GM18502 (cell line): ENCODE data around the gene ALAD.
A peak's percentile ranks its signal among the peaks of the same experiment; 100 is the strongest.

Experiments used
- ATAC-seq: cut with Tn5 transposase; IDR thresholded peaks from one replicate; pipeline ENCODE4 v1.9.1; 2021; ENCODE audit warnings: mild to moderate bottlenecking; ENCODE audit not compliant: unreplicated experiment, poor library complexity

The ALAD gene

DNA sequence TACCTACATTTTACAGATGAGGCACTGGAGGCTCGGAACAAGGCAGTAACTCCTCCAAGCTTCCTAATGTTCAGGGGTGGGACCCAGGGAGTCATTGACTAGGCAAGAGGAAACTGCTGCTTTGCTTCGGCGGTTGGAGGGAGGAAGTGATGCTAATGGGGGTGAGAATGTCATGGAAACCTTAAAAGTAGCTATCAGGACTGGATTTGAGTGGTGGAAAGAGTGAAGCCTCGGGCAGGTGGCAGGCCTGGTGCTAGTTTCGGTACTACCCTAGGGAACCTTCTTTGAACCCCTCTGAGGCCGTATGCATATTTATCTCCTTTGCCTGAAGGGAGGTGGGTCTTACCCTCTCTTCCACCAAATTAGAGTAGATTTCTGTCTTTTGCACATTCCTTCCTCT is 50.1 kb downstream of the ALAD start:
- peak; percentile 43 for ATAC-seq

DNA sequence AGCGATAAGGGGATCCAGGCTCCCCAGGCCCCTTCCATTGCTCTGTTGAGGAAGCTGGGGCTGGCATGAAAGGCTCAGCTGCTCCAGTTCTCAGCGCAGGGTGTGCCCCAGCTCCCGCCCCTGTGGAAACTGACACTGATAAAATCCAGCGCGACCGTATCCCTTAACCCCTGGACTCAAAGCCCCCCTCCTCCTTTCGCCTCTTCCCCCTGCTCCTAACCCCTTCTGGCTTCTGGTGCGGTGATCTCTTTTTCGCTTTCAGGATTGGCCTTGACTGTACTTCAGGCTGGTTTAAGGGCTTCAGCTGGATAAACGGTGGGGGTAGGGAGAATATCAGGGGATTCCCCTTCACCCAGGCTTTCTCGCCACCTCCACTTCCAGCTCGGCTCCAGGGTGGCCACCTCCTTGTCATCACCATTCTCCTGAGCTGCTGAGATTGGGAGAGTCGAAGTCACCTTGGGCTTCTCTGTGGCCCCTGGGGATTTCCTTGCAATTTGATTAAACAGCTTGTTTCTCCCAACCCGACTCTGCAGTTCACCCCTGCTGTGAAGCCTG is 50.9 kb downstream of the ALAD start:
- peak; percentile 7 for ATAC-seq

DNA sequence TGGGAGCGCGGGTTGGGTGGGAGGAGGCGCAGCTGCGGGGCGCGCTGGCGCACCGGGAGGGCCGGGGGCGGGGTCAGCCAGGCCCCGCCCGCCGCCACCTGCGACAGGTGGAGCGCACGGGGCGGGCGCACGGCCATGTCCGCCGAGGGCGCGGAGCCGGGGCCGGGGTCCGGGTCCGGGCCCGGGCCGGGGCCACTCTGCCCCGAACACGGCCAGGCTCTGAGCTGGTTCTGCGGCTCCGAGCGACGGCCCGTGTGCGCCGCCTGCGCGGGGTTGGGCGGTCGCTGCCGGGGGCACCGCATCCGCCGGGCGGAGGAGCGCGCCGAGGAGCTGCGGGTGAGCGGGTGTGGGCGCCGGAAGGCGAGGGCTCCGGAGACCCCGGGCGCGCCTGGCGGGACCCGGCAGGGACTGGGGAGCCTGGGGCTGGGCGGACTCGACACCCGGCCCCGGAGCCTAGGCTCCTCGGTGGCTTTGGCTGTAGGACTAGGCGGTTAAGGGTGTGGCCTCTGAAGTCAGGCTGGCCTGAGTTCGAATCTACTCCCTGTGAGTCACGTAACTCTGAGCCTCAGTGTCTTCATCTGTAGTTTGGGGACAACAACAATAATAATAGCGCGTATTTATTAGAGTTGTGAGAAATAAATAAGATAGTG is 51.5 kb downstream of the ALAD start, which contains the start of gene BSPRY:
TSS of gene BSPRY (plus strand) at position 97 of the 650 bp plus-strand sequence. CDS start at position 136, 39 bp downstream.
- peak; percentile 39 for ATAC-seq

DNA sequence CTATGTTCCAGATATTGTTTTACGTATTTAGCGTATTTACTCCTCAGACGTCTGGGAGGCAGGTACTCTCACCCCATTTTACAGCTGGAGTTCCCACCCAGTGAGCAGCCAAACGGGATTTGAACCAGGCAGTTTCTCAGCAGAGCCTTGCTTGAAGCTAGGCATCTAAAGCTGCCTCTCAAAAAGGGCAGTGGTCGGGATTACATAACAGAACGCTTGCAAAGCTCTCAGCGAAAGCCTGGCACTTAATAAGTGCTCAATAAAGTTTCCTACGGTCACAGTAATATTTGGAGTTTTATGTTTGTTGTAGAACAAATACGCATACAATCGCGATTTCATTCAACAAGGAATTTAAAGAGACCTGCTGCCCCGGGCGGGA is 52.0 kb downstream of the ALAD start:
- ATAC-seq: no peak

DNA sequence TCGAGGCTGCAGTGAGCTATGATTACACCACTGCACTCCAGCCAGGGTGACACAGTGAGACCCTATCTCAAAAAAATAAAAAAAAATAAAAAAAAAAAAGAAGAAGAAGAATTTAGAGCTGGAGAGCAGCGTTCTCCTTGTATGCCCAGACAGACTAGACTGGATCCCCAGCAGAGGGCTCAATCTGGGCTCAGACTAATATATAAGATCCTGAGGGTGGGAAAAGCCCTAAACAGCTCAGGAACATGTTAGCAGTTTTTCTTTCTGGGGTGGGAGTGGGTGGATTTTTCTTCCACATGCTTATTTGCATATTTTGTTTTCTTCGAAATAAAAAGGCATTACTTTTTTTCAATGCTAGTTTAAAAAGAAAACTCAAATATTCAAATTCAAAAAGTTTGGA is 52.6 kb downstream of the ALAD start:
- no peak for ATAC-seq

DNA sequence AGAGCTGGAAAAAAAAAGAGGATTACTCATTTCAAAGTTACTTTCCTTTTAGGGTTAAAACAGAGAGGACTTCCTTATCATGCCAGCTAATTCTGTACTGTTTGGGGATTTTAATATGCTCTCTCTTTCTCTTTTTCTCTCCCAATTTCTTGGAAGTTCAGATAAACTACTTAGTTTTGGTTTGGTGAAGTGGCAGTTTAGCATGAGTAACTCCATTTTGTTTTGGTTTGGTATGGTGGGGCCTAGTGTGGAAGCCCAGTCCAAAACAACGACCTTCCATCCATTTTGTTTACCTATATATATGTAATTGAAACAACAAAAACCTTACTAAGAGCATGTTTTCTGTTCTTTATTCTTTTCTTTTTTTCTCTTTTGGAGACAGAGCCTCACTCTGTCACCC is 55.4 kb downstream of the ALAD start:
- ATAC-seq: no peak

DNA sequence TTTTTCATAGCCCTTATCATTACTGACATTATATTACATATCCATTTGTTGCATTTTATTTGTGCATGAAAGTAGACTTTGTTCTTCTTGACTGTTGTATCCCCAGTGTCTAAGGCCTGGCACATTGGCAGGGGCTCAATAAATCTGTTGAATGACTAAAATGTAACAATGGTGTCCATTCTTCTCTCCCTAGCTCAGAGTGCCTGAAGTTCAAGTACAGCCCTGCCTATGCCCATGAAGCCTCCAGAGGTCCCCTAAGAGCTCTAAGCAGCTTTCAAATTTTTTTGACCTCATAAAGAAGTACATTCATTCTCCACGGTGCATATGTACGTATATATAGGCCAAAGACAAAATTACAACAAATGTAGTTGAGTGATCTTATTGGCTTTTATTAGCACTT is 55.9 kb downstream of the ALAD start:
- no peak for ATAC-seq

DNA sequence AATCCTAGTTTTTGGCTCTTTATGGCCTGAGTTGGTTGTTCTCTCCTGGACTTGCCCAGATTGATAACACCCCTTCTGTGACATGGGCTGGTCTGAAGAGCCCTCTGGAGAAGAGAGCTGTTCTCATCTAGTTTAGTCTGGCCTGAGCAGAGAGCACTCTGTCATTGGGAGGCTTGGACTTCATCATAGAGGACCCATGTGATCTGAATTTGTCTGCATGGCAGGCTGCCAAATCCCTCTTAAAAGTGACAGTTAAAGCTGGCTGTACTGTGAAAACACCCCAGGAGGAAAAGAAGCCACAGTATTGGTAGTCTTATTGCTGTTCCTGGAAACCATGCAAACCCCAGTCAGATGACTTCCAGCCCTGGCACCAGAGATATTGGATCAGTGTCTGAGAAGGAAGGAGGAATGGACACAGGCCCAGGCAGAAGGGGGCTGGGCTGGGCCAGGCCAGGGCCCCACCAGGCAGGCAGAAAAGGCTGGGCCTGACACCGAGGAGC is 57.3 kb downstream of the ALAD start:
- ATAC-seq: no peak

DNA sequence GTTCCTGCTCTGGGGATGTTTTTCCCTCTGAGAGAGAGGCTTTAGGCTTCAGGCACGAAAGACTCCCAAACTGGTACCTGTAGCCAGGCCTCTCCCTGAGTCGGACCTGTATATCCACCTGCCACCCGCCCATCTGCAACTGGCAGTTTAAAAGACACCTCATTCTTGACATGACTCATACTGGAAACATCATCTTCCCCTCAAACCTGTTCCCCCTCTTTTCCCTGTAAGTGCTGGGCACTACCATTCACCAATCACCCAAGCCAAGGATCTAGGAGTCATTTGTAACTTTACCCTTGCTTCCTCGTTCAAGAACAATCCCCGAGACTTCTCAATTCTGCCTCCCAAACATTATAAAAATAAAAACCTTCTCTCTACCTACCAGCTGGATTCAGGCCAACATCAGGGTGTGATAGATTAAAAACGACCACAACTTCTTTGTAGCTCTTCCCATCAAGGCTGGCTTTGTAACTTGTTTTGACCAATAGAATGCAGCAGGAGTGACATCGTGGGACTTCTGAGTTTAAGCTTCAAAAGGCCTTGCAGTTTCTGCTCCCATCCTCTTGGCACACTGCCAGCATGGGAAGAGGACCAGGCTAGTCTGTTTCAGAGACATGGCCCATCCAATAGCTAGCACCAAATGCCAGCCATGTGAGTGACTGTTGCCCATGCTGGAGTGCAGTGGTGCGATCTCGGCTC is 59.2 kb downstream of the ALAD start:
- no peak for ATAC-seq

DNA sequence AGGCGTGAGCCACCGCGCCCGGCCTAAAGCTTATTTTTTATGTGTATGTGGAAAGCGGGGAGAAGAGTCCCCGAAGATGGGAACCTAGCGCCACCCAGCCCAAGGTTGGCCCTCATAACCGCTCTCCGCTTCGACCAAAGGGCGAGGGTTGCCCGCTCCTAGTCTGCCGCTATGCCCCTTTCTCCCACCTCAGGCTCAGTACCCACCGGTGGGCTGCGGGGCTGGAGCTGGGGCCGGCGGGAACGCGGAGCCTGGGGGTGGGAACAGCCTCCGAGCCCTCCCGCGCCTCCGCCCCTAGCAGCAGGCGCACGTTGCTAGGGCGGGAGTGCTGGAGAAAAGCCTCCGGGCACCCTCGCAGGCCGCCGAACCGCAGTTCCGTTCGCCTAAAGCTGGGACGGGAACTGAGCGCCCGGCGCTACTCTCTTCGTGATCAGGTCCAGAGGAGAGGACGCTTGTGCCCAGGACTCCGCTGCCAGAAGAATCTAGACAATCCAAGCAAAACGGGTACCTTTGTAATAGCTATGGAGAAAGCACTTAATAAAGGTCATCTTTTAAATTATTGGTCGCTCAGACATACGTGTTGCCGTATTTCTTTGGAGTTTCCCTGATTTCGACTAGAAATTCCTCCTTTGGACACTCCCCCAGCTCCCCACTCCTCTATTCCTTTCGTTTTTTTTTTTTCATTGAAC is 60.9 kb downstream of the ALAD start, which contains the start of gene WDR31:
TSS of gene WDR31 (minus strand) at position 265 of the 689 bp plus-strand sequence. CDS start 8,253 bp downstream, outside the sequence.
- peak; percentile 99 for ATAC-seq

DNA sequence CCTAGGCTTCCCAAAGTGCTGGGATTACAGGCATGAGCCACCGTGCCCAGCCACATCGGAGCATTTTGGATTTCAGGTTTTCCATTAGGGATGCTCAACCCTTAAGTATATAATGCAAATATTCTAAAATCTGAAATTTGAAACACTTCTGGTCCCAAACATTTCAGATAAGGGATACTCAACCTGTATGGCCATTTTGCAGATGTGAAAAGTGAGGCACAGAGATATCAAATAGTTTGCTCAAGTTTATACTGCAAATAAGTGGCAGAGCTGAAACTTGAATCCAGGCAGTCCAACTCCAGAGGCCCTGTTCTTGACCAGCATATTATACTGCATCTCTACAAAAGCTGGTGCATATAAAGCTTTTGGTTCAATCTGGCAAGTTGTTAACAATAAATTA is 63.4 kb downstream of the ALAD start:
- ATAC-seq: no peak
